ENCODE data around the gene ALOX15.
"Not testable (repeated sequence)": the region's sequence is repeated elsewhere in the genome, so short reads cannot be mapped to it uniquely, and the experiment has no call there.

ALOX15 gene

GRCh38 chr17:4592240-4593005 is 49.1 kb downstream of the ALOX15 start:
- no peak for DNase-seq (ENCODE audit: low read depth)

GRCh38 chr17:4591529-4591928 is 49.9 kb downstream of the ALOX15 start:
- no peak for DNase-seq (ENCODE audit: low read depth)

- DNase-seq (ENCODE audit: low read depth) = no peak
Measured at GRCh38 chr17:4590981-4591453, 50.5 kb downstream of the ALOX15 start.

- not testable (repeated sequence) for DNase-seq (ENCODE audit: low read depth)
Measured at GRCh38 chr17:4590042-4590441, 51.4 kb downstream of the ALOX15 start.

GRCh38 chr17:4588898-4589625 is 52.4 kb downstream of the ALOX15 start:
- DNase-seq (ENCODE audit: low read depth) = no peak

- DNase-seq (ENCODE audit: low read depth) = no peak
Measured at GRCh38 chr17:4588391-4588790, 53.1 kb downstream of the ALOX15 start.

GRCh38 chr17:4587803-4588202 is 53.7 kb downstream of the ALOX15 start:
- DNase-seq (ENCODE audit: low read depth) = no peak

GRCh38 chr17:4587195-4587594 is 54.3 kb downstream of the ALOX15 start:
- DNase-seq (ENCODE audit: low read depth) = no peak

- no peak for DNase-seq (ENCODE audit: low read depth)
Measured at GRCh38 chr17:4586043-4586442, 55.4 kb downstream of the ALOX15 start.

GRCh38 chr17:4585638-4585994 is 55.9 kb downstream of the ALOX15 start:
- DNase-seq (ENCODE audit: low read depth) = no peak

GRCh38 chr17:4584917-4585637 is 56.4 kb downstream of the ALOX15 start:
- DNase-seq (ENCODE audit: low read depth) = no peak

- DNase-seq (ENCODE audit: low read depth) = no peak
Measured at GRCh38 chr17:4584101-4584916, 57.2 kb downstream of the ALOX15 start, which contains the start of gene SMTNL2. SMTNL2 (plus strand) TSS chr17:4584529; CDS start chr17:4584606, 77 bp downstream.

GRCh38 chr17:4583782-4584100 is 57.7 kb downstream of the ALOX15 start:
- no peak for DNase-seq (ENCODE audit: low read depth)

- DNase-seq (ENCODE audit: low read depth) = no peak
Measured at GRCh38 chr17:4583206-4583605, 58.3 kb downstream of the ALOX15 start.

- DNase-seq (ENCODE audit: low read depth) = no peak
Measured at GRCh38 chr17:4582691-4583090, 58.8 kb downstream of the ALOX15 start.

GRCh38 chr17:4582101-4582501 is 59.4 kb downstream of the ALOX15 start:
- DNase-seq (ENCODE audit: low read depth) = no peak
